ENCODE measurements around the gene DAP. TPM values are rescaled to one million over a fixed set of nuclear protein-coding genes. Genes with fewer than 3 reads are reported as not detected.
"Not testable (repeated sequence)": the region's sequence is repeated elsewhere in the genome, so short reads cannot be mapped to it uniquely, and the experiment has no call there.

The DAP gene
- total RNA-seq, 1 experiment from 2014 or later, result 62.7 TPM

DNA sequence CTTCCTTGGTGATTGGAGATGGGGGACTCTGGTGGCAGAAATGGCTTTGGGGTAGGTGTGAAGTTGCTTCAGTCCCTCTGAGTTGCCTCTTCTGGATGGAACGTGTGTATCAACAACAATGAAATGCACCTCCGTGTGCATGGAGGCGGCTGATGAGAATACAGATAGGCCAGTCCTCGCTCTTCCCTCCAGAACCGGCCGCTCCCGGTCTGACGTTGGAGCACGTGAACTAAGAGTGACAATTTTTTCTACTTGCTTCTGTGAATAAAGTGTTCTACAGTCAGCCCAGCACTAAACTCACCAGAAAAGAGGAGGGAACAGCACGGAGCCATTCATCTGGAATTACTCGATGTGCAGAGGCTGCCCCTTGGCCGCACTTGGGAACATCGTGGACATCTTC lies 106.5 kb downstream of the DAP start:
- DNase-seq (ENCODE audit: low read depth), result no peak

- DNase-seq (ENCODE audit: low read depth), result no peak
Observed at GRCh38 chr5:10653751-10654400, 107.2 kb downstream of the DAP start.

- DNase-seq (ENCODE audit: low read depth), result peak; percentile 22
Observed at GRCh38 chr5:10653043-10653442, 108.0 kb downstream of the DAP start.

- no peak for DNase-seq (ENCODE audit: low read depth)
Observed at GRCh38 chr5:10652606-10653005, 108.4 kb downstream of the DAP start.

GRCh38 chr5:10652151-10652550 lies 108.9 kb downstream of the DAP start:
- no peak for DNase-seq (ENCODE audit: low read depth)

- no peak for DNase-seq (ENCODE audit: low read depth)
Observed at GRCh38 chr5:10649666-10650380, 111.2 kb downstream of the DAP start.

DNA sequence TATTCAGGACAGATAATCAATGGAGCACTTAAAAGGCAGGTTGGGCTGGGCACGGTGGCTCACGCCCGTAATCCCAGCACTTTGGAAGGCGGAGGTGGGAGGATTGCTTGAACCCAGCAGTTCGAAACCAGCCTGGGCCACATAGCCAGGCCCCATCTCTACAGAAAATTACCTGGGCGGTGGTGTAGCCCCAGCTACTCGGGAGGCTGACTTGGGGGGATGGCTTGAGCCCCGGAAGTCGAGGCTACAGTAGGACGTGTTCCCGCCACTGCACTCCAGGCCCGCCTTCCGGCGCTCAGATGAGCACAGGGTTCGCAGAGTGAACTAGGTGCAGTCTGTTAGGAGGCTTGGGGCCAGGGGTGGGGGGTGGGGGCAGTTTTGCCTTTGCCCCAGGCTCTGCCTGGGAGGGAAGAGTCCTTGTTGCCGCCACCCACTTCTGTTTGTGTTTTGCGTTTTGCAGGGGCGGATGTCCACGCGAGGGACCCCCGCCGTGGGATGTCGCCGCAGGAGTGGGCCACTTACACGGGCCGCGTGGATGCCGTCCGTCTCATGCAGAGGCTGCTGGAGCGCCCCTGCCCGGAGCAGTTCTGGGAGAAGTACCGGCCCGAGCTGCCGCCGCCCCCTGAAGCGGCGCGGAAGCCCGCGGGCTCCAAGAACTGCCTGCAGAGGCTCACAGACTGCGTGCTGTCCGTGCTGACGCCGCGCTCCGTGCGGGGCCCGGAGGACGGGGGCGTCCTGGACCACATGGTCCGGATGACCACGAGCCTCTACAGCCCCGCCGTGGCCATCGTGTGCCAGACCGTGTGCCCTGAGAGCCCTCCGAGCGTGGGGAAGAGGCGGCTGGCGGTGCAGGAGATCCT lies 112.0 kb downstream of the DAP start:
- no peak for DNase-seq (ENCODE audit: low read depth)

DNA sequence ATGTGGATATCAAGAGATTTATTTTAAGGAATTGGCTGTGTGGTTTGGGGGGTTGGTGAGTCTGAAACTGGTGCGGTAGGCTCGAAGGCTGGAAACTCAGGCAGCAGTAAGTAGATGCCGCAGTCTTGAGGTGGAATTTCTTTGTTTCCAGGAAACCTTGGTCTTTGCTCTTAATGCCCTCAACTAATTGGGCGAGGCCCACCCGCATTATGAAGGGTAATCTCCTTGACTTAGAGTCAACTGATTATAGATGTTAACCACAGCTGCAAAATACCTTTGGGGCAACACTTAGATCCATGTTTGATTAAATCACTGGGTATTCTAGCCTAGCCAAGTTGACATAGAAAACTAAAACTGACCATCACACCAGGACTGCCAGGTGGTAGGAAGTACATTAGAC lies 113.4 kb downstream of the DAP start:
- DNase-seq (ENCODE audit: low read depth), result no peak

DNA sequence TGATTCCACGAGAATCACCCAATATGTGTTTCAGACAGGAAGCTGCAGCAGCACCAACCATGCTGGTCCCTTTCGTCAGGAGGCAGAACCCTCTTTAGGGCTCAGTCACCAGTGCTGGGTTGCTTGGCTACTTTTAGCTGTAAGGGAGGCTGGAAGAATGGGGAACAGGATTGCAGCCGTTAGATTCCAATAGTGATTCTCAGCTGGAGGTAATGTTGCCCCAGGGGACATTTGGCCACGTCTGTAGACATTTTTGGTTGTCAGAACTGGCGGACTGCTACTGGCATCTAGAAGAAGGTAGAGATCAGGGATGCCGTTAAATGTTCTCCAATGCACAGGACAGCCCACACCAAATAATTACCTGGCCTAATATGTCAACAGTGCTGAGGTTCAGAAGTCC lies 115.4 kb downstream of the DAP start:
- DNase-seq (ENCODE audit: low read depth), result no peak

- no peak for DNase-seq (ENCODE audit: low read depth)
Observed at GRCh38 chr5:10645146-10645545, 115.9 kb downstream of the DAP start.

GRCh38 chr5:10644192-10644591 lies 116.8 kb downstream of the DAP start:
- no peak for DNase-seq (ENCODE audit: low read depth)

- no peak for DNase-seq (ENCODE audit: low read depth)
Observed at GRCh38 chr5:10642367-10642766, 118.7 kb downstream of the DAP start.

DNA sequence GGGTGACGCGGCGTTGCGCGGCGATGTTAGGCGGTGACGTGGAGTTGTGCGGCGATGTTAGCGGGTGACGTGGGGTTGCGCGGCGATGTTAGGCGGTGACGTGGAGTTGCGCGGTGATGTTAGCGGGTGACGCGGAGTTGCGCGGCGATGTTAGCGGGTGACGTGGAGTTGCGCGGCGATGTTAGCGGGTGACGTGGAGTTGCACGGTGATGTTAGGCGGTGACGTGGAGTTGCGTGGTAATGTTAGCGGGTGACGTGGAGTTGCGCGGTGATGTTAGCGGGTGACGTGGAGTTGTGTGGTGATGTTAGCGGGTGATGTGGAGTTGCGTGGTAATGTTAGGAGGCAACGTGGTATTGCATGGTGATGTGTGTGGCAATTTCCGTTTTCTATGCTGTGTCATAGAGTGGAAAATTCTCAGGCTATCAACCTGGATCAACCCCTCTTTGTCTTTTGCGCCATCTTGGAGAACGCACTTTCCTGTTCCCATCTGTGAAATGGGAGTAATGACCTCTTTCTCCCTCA lies 121.1 kb downstream of the DAP start:
- no peak for DNase-seq (ENCODE audit: low read depth)

DNA sequence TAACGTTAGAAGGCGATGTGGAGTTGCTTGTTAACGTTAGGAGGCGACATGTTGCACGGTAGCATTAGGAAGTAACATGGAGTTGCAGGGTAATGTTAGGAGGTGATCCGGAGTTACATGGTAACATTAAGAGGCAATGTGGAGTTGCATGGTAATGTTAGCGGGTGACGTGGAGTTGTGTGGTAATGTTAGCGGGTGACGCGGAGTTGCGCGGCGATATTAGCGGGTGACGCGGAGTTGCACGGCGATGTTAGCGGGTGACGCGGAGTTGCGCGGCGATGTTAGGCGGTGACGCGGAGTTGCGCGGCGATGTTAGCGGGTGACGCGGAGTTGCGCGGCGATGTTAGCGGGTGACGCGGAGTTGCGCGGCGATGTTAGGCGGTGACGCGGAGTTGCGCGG lies 122.3 kb downstream of the DAP start:
- not testable (repeated sequence) for DNase-seq (ENCODE audit: low read depth)

DNA sequence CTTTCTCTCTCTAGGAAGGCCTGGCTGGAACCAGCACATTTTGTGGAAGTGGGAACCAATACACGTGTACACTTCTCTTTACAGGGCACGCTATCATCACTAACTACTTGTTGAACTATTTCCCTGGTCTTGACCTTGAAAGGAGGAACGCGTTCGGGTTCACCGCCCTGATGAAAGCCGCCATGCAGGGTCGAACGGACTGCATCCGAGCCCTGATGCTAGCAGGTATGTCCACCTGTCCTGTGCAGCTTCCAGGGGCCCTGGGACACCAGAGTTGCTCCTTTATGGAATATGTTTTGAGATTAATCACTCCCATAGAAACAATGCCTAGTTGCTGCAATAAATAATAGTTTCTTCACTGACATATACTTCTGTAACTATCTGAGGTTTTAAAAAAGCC lies 123.1 kb downstream of the DAP start:
- DNase-seq (ENCODE audit: low read depth), result no peak

- no peak for DNase-seq (ENCODE audit: low read depth)
Observed at GRCh38 chr5:10636363-10637142, 124.5 kb downstream of the DAP start.

DNA sequence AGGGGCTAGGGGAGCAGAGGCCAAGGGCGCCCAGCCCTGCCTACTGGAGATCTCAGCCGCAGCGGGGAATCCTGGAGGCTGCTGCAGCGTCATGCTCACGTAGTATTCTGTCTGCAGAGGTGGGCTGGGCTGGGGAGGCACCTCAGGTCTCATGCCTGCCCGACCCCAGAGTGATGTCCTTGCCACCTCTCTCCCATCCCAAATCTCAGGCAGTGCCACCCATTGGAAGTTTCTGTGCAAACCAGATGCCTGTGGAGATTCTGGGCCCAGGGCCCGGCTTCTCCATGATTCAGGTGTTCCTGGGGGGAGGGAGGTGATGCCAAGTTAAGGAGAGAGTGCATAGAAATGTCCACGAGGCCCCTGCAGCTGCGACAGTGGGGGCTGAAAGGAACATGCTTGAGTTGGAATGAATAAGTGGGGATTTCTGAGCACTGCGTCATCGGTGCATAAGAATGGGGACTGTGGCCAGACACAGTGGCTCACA lies 125.1 kb downstream of the DAP start:
- no peak for DNase-seq (ENCODE audit: low read depth)

DNA sequence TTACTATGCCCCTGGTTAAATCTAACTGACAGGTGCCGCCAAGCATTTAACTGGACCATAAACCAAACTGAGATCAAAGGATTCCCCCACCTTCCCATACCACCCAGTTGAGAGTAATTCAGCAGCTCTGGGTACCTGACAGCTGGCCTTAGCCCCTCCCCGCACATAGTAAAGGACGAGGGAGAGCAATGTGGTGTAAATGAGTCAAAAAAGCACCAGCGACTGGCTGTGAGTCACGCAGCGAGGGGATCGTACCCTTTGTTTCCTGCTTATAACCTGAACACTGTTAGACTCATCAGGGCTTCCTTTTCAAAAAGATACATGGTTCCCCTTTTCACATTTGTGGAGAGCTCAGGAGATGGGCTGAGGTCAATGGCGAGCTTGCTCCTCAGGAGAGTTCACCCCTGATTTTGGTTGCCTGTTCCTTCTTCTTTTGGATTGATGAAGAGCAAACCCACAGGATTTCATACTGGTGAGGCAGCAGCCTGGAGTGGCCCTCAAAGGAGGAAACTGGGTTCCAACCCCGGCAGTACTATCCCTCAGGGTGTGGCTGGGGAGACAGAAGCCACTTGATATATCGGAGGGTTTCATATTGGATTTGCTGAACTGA lies 125.7 kb downstream of the DAP start:
- DNase-seq (ENCODE audit: low read depth), result peak; percentile 55

GRCh38 chr5:10634562-10634961 lies 126.5 kb downstream of the DAP start:
- no peak for DNase-seq (ENCODE audit: low read depth)

DNA sequence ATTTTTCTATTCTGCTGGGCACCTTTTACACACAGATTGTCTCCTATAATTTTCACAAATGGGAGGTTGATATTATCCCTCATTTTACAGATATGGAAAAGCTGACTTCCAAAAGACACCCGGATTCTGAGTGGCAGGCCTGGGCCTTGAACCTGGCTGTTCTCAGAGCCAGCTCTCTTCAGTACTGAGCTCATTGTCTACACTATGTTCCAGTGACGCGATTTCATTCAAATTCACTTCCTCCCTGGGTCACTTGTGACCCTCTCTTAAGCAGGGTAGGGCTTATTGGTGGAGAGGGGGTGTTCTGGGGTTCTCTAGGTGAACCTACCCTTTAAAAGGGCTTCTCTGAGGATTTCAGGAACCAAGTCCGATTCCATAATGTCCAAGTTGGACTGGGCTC lies 127.0 kb downstream of the DAP start:
- no peak for DNase-seq (ENCODE audit: low read depth)
